SK-N-SH treated with all-trans-retinoic acid at 6 μM for 48 hours (cell line): Measurements from ENCODE around the gene YTHDC1.

Source experiments
- RARB ChIP-seq: fragments of 250-450 bp; sonication (Bioruptor Pico); IDR thresholded peaks from 2 replicates; pipeline ENCODE4 v1.8.0; 2021; ENCODE audit warnings: mild to moderate bottlenecking, moderate library complexity
- TCF4 ChIP-seq: fragments of 250-450 bp; sonication (Bioruptor Pico); IDR thresholded peaks from 2 replicates; pipeline ENCODE4 v1.8.0; 2021; ENCODE audit warnings: mild to moderate bottlenecking, moderate library complexity, borderline replicate concordance
- ZFP3 ChIP-seq: fragments of 250-450 bp; sonication (Bioruptor Pico); IDR thresholded peaks from 2 replicates; pipeline ENCODE4 v1.5.0; 2020; ENCODE audit warnings: mild to moderate bottlenecking, moderate library complexity
- ZFP30 ChIP-seq: fragments of 450-650 bp; formaldehyde crosslinking; IDR thresholded peaks from 2 replicates; pipeline ENCODE4 v1.5.0; 2022; ENCODE audit warnings: mild to moderate bottlenecking, moderate library complexity
- ZNF565 ChIP-seq: fragments of 450-650 bp; formaldehyde crosslinking; conservative IDR thresholded peaks from 2 replicates; pipeline ENCODE4 v1.5.0; 2020; ENCODE audit warnings: low read depth, mild to moderate bottlenecking, moderate library complexity
- TF ChIP-seq, protein P1 (sequence below): fragments of 250-450 bp; sonication (Bioruptor Pico); IDR thresholded peaks from 2 replicates; pipeline ENCODE4 v1.5.0; 2020; ENCODE audit warnings: mild to moderate bottlenecking, moderate library complexity
- TF ChIP-seq, protein P2 (sequence below): fragments of 250-450 bp; sonication (Bioruptor Pico); IDR thresholded peaks from 2 replicates; pipeline ENCODE4 v1.5.1; 2020; ENCODE audit warnings: low read depth, mild to moderate bottlenecking, moderate library complexity

DNA sequence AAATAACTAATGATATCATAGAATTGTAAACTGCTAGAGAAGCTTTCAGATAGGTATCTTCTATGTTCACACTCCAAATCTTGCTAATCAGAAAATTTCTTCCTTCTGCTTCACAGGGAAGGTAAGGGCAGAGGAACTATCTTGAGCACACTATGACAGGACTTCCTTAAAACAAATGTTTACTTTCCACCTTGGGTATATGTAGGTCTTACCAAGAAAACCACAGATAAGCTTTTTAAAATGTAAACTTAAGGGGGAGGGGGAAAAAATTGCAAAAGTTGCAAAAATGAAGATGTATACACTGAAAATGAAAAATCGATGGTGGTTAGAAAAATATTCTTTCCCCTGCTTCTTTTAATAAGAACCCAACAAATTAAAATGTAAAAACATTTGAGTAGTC lies 30.9 kb downstream of the YTHDC1 start:
- TF ChIP-seq RARB (CRISPR knock-in tag) (no peak), ZNF565 (CRISPR knock-in tag) (no peak), ZFP3 (CRISPR knock-in tag) (no peak), ZFP30 (CRISPR knock-in tag) (no peak), TCF4 (no peak)
- TF ChIP-seq, protein P1, sequence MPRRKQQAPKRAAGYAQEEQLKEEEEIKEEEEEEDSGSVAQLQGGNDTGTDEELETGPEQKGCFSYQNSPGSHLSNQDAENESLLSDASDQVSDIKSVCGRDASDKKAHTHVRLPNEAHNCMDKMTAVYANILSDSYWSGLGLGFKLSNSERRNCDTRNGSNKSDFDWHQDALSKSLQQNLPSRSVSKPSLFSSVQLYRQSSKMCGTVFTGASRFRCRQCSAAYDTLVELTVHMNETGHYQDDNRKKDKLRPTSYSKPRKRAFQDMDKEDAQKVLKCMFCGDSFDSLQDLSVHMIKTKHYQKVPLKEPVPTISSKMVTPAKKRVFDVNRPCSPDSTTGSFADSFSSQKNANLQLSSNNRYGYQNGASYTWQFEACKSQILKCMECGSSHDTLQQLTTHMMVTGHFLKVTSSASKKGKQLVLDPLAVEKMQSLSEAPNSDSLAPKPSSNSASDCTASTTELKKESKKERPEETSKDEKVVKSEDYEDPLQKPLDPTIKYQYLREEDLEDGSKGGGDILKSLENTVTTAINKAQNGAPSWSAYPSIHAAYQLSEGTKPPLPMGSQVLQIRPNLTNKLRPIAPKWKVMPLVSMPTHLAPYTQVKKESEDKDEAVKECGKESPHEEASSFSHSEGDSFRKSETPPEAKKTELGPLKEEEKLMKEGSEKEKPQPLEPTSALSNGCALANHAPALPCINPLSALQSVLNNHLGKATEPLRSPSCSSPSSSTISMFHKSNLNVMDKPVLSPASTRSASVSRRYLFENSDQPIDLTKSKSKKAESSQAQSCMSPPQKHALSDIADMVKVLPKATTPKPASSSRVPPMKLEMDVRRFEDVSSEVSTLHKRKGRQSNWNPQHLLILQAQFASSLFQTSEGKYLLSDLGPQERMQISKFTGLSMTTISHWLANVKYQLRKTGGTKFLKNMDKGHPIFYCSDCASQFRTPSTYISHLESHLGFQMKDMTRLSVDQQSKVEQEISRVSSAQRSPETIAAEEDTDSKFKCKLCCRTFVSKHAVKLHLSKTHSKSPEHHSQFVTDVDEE (CRISPR knock-in tag), result no peak
- TF ChIP-seq, protein P2, sequence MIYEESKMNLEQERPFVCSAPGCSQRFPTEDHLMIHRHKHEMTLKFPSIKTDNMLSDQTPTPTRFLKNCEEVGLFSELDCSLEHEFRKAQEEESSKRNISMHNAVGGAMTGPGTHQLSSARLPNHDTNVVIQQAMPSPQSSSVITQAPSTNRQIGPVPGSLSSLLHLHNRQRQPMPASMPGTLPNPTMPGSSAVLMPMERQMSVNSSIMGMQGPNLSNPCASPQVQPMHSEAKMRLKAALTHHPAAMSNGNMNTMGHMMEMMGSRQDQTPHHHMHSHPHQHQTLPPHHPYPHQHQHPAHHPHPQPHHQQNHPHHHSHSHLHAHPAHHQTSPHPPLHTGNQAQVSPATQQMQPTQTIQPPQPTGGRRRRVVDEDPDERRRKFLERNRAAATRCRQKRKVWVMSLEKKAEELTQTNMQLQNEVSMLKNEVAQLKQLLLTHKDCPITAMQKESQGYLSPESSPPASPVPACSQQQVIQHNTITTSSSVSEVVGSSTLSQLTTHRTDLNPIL (CRISPR knock-in tag), result no peak
